Activated CD4-positive, alpha-beta T cell treated with anti-CD3 and anti-CD28 coated beads for 24 hours (primary cell): ENCODE data around the gene STIMATE.

Source experiments
- DNase-seq, 2 donors: peaks; one replicate each; pipeline ENCODE4 v3.0.0-alpha.2; 2020; ENCODE audit warnings: low read depth in 2 of 2

The STIMATE gene

DNA sequence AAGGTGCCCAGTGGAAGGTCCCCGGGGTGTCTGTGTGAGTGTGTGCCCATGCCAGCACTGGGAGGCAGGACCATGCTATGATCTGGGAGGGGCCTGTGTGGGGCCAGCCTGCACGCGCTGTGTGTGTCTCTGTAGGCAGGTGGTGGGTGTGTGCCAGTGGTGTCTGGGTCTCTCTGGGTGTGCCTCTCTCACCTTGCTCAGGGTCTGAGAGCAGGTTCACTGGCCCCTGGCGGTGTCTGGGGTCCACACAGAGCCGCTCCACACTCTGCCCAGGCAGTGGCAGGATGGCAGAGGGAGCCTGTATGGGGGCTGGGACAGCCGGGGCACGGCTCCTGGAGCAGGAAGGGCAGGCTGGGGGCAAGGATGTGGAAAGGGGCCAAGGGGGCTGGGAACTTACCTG lies 79.5 kb downstream of the STIMATE start:
- no peak for DNase-seq

DNA sequence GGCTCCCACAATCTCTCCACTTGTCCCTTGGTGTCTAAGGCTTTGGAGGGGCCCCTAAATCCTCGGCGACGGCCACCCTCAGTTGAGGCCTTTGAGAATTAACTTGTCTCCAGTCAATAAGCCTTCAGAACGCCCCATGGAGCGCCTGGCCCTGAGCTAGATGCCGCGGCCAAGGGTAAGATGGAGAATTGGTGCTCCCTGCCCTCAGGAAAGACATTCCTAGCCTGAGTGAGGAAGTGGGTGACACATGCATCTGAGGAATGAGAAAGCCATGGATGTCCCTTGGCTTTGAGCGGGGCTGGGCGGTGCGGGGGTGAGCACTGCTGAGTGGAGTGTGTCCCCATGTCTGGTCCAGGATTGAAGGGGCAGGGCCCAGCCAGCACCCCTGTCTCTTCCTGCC lies 80.1 kb downstream of the STIMATE start:
- DNase-seq = no peak

DNA sequence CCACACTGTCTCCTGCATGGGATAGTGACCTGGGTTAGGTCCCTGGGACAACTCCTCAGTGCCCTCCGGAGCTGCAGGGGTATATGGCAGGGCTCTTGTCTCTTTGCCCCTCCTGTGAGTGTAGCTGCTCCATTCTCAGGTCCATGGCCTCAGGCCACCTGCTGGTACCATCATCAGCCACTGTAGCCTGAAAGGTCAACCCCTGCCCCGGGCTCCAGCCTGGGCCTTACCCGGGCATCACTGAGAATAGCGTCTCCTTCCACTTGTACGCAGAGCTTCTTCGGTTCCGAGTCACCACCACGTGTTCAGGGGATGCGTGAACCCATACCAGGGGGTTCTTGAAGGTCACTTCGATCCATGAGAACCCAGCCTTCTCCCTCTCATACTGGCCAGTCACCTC lies 80.7 kb downstream of the STIMATE start:
- no peak for DNase-seq

DNA sequence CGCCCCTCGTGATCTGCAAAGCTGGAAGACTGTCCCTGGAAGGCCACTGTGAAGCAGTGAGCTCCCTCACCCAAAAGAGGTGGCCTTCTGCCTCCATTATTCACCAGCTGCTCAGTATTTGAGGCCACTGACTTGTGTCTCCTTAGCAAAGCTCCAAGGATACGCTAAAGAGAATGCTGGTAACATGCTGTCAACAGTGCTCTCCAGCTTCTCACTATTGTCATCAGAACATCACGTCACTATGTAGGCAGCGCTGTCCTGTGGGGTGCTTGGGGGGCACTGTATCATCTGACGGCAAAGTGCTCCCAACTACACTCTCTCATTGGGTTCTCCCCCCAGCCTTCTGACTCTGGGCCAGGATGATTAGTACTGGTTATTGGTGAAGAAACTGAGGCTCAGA lies 81.1 kb downstream of the STIMATE start:
- no peak for DNase-seq

DNA sequence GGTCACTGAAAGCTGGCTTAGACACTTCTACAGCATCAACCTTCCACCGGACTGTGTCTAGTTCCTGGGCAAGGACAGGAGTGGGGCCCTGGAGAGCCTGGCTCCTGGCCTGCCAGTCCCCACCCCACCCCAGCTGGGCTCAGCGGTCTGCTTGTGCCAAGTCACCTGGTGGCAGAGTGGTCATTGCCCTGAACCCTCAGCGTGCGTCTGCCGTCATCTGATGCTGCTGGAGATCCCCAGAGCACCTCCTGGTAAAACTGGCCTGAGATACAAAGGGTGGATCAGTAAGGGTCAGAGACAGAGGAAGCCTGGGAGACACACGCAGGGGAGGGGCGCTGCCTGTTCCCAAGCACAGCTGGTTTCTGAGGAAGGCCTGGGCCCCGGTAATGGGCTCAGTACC lies 83.5 kb downstream of the STIMATE start:
- DNase-seq = no peak

DNA sequence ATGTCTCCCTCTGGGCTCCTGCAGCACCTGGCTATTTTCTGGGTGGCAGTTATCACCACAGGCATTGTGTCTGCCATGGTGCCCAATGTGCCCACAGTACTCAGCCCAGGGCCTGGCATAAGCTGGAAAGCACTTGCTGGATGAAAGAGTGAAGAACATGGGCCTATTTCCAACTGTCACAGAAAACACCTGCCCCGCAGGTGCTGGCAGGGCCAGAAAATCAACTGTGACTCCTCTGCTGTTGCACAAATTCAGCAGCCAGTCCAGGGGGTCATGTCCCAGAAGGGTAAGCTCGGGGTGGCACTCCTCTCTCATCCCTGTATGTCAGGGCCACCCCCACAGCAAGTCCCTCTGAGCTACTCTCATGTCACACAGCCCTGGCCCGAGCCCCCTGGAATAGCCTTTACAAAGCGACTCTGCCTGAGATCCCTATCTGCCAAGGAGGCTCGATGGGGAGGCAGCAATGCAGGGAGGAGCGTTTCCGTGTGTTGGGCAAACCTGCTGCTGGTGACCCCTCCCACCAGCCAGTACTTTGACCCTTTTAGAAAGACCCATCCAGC lies 85.8 kb downstream of the STIMATE start:
- no peak for DNase-seq

DNA sequence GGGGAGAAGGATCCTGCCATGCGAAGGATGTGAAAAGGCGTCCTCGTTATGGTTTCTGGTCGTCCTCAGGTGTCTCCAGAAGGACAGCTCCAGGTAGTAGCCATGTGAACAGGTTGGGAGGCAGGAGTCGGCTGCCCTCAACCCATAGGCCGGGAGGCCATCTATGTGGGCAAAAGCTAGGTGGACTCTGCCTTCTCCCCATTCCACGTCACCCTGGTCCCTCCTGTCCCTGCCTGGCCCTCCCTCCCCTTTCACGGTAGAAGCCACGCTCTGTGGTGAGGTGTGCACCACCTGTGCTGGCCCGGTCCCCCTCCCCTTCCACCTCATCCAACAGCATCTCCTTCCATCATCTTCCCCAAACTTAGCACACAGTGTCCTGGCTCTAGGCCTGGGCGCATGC lies 86.4 kb downstream of the STIMATE start:
- DNase-seq = no peak

DNA sequence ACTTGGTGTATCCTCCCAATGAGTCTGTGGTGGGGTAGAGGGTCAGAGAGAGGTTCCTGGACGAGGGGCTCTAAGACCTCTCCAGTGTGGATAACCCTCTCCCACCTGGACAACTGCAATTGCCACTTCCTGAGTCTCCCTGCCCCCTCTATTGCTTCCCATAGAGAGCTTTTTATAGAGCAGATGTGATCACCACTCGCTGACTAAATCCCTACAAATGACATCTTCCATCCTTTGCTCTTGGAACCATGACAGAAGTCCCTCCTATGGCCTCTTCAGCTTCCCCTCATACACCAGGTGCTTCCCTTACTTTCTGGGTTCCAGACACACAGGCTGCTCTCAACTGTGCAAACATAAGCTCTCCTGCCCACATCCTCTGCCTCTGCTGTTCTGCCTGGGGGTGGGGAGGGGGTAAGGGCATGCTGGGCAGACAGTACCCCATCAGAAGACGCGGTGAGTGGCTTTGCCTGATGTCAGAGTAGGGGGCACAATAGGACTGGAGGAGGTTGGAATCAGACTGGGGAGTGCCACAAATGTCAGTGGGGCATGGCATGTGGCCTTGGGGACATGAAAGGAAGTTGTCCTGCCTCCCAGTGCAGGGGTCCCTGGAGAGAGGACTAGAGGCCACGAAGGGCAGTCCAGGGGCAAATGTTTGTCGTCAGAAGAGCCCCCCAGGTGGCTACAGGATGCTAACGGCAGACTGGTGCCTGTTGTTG lies 87.5 kb downstream of the STIMATE start:
- no peak for DNase-seq

DNA sequence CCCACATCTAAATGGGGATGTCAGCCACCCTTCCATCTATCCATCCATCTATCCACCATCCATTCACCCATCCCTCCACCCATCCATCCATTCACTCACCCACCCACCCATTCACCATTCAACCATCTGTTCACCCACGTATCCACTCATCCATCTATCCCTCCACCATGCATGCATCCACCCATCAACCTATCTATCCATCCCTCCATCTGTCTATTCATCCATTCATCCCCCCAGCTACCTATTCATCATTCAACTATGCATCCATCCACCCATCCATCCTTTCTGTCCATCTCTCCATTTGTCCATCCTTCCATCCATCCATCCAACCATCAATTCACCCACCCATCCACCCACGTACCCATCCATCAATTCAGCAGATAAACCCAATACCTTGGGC lies 88.2 kb downstream of the STIMATE start:
- no peak for DNase-seq

DNA sequence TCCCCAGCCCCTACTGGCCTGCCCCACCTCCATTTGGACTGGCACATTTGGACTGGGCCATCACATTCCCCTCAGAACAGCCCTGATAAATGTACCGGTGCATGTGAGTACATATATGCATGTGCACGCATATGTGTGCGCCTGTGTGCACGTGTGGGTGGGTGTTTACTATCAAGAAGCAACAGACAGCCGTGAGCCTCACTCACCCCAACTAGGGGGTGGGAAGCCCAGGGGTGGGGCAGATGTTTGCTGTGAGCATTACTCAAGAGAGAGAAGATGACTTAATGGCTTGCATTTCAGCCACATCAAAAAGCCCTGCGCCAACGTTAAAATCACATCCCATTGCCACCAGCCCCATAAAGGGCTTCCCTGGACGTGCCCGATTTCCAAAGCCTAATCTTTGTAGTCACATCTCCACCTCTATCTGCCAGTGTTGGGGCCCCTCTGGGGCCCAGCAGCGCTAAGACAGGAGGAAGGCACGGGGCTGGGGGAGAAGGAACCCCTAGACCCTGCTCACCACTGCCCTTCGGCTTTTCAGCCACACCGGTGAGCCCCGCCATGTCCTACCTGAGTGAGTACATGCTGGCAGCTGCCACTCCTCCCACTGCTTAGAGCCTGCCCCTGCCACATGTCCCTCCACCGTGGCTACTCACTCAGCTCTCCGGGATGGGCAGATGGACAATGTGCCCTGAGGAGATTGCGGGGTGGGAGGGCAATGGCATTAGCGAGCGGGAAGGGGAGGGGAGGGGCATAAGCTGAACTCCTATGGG lies 91.9 kb downstream of the STIMATE start:
- no peak for DNase-seq

DNA sequence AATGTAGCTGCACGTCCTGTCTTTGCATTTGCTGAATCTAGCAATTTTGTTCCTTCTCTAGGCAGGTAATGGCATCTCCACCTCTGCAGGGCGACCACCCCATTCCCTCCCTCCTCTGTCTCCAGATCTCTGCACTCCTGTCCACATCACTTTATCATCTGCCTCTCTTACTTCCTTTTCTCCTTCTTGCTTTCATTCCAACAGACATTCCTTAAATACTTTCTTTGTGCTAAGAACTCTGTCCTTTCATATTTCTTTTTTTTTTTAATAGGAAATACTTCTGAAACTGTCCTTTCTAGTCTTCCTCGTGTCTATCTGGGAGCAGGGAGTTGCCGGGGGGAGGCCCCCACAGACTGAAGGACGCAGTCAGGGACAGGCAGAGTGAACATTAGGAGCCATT lies 95.5 kb downstream of the STIMATE start:
- no peak for DNase-seq

DNA sequence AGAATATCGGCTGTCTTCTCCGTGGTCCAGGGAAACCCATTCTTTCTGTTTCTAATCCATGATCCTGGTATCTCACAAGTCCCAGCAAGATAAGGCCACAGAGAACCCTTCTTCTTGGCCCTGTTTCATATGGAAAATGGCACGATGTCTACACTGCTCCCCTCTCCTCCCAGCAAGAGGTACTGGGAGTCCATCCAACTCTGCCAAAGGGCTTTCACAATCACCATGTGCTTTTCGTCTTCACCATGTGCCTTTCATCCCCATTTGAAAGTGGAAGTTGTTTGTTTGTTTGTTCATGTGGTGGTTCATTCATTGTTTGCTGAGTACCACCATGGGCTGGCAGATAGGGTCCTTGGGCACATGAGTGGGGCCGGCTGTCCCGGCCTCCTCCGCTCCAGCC lies 97.3 kb downstream of the STIMATE start:
- no peak for DNase-seq

DNA sequence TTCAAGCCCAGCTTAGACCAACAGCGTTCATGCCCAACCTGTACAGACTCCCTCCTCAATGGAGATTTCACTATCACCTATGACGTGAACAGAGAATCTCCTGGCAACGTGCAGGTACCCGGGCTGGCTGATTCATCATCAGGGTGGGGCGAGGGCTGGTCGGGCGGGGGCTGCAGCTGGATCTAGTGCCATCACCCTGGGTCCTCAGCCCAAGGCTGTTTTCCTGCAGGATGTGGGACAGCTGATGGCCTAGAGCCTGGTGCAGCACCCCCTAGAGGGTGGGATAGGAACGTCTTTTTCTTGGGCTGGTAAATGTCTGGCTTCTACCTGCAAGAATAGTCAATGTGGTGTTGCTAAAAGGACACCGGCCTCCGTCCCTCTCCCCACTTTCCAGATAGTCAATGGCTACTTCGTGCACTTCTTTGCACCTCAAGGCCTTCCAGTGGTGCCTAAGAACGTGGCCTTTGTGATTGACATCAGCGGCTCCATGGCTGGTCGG lies 98.3 kb downstream of the STIMATE start:
- DNase-seq = no peak

DNA sequence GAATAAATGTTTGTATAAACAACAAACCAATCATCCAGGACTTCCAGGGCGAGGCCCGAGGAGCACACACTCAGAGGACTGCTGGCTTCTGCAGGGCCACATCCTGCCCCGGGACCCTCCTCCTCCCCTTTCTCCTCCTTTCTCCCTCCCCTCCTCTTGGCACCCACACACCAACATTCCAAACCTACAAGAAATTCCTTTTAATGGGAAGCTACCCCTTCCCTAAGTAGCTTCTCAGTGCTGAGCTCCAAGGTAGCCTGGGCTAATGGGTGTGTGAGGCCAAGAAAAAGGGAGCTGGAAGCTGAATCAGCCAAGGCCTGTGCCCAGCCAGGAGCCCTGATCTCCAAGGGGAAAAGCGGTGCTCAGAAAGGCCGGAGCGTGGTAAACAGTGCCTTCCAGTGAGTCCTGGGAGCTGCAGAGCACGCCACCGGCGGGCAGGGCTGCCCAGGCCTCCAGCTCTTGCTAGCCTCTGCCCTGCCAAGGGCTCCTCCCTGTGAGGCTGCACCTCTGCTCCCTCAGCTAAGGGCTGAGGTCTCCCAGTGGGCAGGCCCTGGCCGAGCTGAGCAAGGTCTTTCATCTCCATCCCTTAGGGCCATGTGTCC lies 98.9 kb downstream of the STIMATE start:
- no peak for DNase-seq

DNA sequence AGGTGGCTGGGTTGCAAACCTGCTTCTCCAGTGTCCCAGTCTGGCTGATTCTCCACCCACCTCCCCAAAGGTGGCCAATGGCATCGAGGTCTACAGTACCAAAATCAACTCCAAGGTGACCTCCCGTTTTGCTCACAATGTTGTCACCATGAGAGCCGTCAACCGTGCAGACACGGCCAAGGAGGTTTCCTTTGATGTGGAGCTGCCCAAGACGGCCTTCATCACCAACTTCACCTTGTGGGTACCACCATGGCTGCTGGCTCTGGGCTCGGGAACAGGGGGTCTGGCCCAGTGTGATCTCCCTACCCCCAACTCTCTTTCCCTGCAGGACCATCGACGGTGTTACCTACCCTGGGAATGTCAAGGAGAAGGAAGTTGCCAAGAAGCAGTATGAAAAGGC lies 100.9 kb downstream of the STIMATE start:
- no peak for DNase-seq

DNA sequence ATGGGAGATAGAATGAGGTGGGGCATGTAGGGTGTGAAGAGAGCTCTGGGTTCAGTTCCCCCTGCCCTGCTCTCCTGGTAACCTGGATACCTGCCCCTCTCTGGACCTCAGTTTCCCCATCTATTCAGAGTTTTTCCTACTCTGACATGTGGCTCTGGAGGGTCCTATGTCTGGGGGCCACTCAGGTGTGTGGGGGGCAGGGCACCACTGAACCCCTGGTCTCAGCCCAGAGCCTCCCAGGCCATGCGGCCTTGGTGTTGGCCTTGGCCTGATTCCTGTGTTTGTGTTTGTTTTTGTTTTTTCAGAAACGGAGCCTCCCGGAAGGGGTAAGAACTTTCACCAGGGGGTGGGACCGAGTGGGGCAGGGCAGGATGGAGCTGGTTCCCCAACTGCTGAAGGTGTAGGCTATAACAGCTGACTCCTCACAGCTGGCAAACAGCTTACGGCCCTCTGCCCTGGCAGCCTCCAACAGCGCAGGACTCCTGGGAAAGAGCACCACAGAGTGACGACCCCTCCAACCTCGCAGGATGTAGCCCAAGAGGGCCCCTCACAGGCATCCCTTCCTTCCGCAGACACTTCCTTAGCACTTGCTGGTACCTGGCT lies 101.9 kb downstream of the STIMATE start:
- no peak for DNase-seq

DNA sequence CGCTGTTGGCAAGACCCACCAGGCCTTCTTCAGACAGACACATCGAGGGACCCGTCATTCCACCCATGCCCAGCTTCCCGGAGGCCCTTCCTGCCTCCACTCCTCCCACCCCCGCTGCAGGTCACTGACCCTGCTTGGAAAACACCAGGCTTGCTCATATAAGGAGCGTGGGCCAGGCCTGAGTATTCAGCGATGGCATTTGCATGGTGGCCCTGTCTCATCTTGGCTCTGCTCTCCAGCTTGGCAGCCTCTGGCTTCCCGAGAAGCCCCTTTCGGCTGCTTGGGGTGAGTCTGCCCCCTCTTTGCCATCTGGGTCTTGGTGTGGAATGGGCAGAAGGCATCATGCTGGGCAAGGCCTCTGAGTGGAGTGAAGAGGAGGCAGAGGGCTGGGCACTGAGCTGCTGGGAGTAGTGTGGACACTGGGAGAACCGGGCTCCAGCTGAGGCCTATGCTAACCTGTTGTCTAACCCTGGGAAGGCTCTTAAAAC lies 102.7 kb downstream of the STIMATE start, which contains the start of gene ITIH3:
ITIH3 (plus strand) TSS at position 185 of the 488 bp plus-strand sequence; CDS start at position 193, 8 bp downstream.
- no peak for DNase-seq

DNA sequence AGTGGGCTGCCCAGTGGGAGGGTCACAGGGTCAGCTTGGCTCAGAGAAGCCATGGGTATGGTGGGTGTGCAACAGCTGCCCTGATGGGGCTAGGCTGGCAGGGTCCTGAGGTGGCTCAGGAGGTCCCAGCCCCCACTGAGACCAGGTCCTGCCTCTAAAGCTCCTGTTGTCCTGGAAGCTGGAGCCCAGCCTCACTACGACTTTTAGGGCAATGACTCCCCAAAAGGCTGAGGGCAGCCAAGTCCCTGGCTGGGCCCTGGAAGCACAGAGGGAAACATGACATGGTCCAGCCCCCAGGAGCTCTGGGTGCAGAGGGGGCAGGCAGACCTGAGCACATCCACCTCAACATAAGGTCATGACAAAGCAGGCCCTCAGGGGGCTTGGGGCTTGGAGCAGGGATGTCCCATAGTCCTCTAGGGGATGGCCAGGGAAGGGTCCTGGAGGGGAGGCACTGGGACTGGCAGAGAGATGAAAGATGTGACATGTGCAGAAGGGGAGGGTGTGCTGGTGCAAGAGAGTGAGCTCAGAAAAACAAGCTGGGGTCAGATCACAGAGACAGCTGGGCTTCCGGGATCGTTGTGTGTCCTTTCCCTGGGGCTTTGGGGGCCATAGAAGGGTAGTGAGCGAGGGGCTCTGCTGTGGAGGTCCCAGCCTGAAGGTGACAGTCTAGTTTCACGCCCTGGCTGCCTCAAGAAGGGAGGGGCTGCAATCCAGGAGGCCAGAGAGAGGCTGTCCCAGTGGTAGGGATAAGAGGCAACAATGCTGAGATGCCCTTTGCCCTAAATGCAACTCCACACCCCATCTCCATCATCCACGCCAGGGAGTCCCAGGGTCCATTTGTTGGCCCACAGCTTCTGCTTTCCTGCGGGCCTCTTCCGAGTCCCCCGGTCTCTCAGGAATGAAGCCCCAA lies 103.4 kb downstream of the STIMATE start:
- DNase-seq = no peak

DNA sequence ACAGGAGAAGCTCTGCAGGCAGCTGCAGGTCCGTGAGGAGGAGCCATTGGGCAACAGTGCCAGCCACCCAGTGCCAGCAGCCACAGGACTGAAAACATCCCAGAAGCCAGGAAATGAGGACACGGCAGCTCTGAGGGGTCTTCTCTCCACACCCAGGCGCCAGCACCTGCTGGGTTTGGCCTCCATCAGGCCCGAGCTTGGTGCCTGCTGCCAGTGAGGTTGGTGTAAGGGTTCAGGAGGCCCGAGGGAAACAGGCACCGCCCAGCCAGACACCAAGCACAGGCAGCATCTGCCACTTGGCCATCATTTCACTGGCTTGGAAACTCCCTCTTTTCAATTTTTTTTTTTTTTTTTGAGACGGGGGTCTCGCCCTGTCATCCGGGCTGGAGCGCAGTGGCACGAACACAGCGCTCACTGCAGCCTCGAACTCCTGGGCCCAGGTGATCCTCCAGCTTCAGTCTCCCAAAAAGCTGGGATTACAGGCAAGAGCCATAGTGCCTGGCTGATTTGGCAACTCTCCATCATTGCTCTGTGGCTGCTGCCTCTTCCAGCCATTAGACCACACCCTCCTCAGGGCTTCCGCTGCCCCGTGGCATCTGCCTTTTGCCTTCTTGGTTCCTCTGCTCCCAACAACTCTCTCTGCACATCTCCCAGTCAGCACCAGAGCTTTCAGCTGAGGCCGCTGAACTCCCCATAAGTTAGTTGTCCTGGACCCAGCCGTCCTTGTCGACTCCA lies 104.2 kb downstream of the STIMATE start:
- no peak for DNase-seq

DNA sequence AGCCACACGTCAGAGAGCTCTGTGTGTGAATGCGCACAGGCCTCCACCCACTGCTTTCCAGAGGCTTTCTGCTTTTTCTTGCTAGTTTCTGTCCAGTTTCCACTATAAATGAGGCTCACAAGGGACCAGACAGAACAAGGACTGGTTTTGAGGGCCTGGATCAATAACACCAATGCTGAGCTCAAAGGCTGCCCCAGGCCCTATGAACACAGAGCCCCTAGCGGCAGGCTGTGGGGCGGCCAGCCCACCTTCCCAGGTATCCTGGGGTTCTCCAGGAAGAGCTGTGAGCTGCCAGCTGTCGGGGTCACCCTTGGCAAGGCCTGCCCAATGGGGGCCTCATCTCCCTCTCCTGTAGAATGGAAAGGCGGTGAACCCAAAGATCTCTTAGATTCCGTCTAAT lies 104.9 kb downstream of the STIMATE start:
- DNase-seq = no peak
